Heart right ventricle (tissue), 16 donors: Measurements from ENCODE around the gene RIN1. TPM values are rescaled to one million over a fixed set of nuclear protein-coding genes. Genes with fewer than 3 reads are reported as not detected.

Experiments
- ATAC-seq, 8 donors: fragments of 200-7000 bp; cut with Tn5 transposase; one replicate each; pipeline ENCODE4 v1.9.1; 2020; ENCODE audit warnings: mild to moderate bottlenecking in 8 of 8, moderate library complexity in 8 of 8, moderate number of reproducible peaks in 1 of 8
- DNase-seq, 2 donors: peaks; one replicate each; pipeline ENCODE4 v3.0.0-alpha.2; 2020
- H3K27ac ChIP-seq, 10 donors: fragments of 200-600 bp; sonication (generic) in 2 of 10; one replicate each; pipeline versions ENCODE4 v1.5.0 to v1.8.0; 2020 to 2022; ENCODE audit warnings: mild to moderate bottlenecking in 3 of 10
- H3K27me3 ChIP-seq, 7 donors: fragments of 200-600 bp; one replicate each; pipeline ENCODE4 v1.8.0; 2021 to 2022; ENCODE audit warnings: mild to moderate bottlenecking in 2 of 7
- H3K36me3 ChIP-seq, 9 donors: fragments of 200-600 bp; sonication (generic) in 1 of 9; one replicate each; pipeline versions ENCODE4 v1.5.0 to v1.8.0; 2020 to 2022; ENCODE audit warnings: mild to moderate bottlenecking in 2 of 9
- H3K4me1 ChIP-seq, 9 donors: fragments of 200-600 bp; sonication (generic) in 1 of 9; one replicate each; pipeline versions ENCODE4 v1.5.0 to v1.8.0; 2020 to 2022; ENCODE audit warnings: mild to moderate bottlenecking in 4 of 9
- H3K4me3 ChIP-seq, 10 donors: fragments of 200-600 bp; sonication (generic) in 2 of 10; one replicate each; pipeline versions ENCODE4 v1.5.0 to v1.8.0; 2020 to 2022; ENCODE audit warnings: mild to moderate bottlenecking in 7 of 10, moderate library complexity in 2 of 10
- H3K9me3 ChIP-seq, 11 donors: fragments of 200-600 bp in 10 of 11; sonication (generic) in 2 of 11; one replicate each; pipeline versions ENCODE4 v1.5.0 to v1.8.0; 2013 to 2022; ENCODE audit warnings: mild to moderate bottlenecking in 2 of 11, control low read depth in 1 of 11, moderate library complexity in 1 of 11
- WGBS, 2 donors: extraction: QIAGEN DNeasy Blood & Tissue Kit; methylation state at CpG; one replicate each; pipeline ENCODE4 v1.1.7; 2013; ENCODE audit warnings: inconsistent platforms in 1 of 2; 5-methylcytosine and 5-hydroxymethylcytosine counted together
- intact Hi-C, 10 donors: fragments of 100-400 bp; cut with DNase I; formaldehyde crosslinking; loops; one replicate each; pipeline versions ENCODE4 v1.11.1 to v1.14.2; 2022
- polyA plus RNA-seq, 2 donors: library from polyadenylated mRNA; stranded (reverse); fragments of 200-250 nt; gene quantifications; one replicate each; pipeline ENCODE4 v1.2.3, GENCODE V29; 2013
- total RNA-seq, 10 donors: library from RNA; stranded (reverse); fragmentation: NEBNext Ultra II Directional in 3 of 10; extraction: Animal tissue kit (Norgen Biotek cat#: 25700) in 3 of 10; gene quantifications; one replicate each; pipeline versions ENCODE4 v1.2.1 to v1.2.4, GENCODE V29; 2021 to 2023
- TF ChIP-seq, protein P1 (sequence below), 9 donors: fragments of 200-600 bp; sonication (generic) in 2 of 9; IDR thresholded peaks; one replicate each; pipeline versions ENCODE4 v1.5.0 to v1.8.0; 2021 to 2022; ENCODE audit warnings: antibody characterized with exemption in 9 of 9, mild to moderate bottlenecking in 5 of 9, moderate library complexity in 1 of 9
- donor health status: Arrhythmogenic right ventricular cardiomyopathy.
- donor health status: ischemic (EF 13 %, LVEDD 7.1; RV severe dilation, severe dysfunction).
- donor health status: healthy with polysubstance abuse.
- donor health status: DM: no; HTN: yes; CAD: no.
- donor health status: DM: no; HTN: no; CAD: no.
- donor health status: ischemic (EF 25% LVEDD 6.9; RV normal size, moderate dysfunction).
- donor health status: ischemic (EF 25% LVEDD 5.7; RV mildly dilated, moderate dysfunction).
- donor health status: healthy.
- donor health status: DM: yes; HTN: yes; CAD: no.
- donor health status: Ischemic cardiomyopathy.
- donor health status: ischemic (EF 35%, LVEDD 5.7; RV mildly dilated, moderate dysfunction).
- donor health status: nonischemic (EF 11% LVEDD 7.7; RV severe dilation, severe dysfunction).
- donor health status: DM: yes; HTN: yes; CAD: no.
- donor health status: PGD.
- donor health status: ischemic (EF 29% LVEDD 5.4; RV normal size, mild dysfunction).
- donor health status: nonischemic (EF 23%, LVEDD 6.1; RV moderate dilation, normal function).

The RIN1 gene
- total and polyA plus RNA-seq, 12 donors = 0.81 to 10.8 (median 1.9) TPM

- intact Hi-C loops = no loop called here
- Histone ChIP-seq H3K36me3 (peaks cover 2 to 73% (median 31%) of the 10 kb centered on the region in 9 donors), H3K9me3 (no peaks in the 10 kb centered on the region), H3K4me1 (peaks cover 14 to 35% (median 30%) of the 10 kb centered on the region in 9 donors), H3K27me3 (no peaks in the 10 kb centered on the region), H3K27ac (no peak overlapping the region), H3K4me3 (no peak overlapping the region)
- no peak for DNase-seq
- TF ChIP-seq, protein P1, sequence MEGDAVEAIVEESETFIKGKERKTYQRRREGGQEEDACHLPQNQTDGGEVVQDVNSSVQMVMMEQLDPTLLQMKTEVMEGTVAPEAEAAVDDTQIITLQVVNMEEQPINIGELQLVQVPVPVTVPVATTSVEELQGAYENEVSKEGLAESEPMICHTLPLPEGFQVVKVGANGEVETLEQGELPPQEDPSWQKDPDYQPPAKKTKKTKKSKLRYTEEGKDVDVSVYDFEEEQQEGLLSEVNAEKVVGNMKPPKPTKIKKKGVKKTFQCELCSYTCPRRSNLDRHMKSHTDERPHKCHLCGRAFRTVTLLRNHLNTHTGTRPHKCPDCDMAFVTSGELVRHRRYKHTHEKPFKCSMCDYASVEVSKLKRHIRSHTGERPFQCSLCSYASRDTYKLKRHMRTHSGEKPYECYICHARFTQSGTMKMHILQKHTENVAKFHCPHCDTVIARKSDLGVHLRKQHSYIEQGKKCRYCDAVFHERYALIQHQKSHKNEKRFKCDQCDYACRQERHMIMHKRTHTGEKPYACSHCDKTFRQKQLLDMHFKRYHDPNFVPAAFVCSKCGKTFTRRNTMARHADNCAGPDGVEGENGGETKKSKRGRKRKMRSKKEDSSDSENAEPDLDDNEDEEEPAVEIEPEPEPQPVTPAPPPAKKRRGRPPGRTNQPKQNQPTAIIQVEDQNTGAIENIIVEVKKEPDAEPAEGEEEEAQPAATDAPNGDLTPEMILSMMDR (IDR thresholded peaks at IDR 0.05) = no peak
- 85% methylated on average over 17 of the region's 17 CpGs for WGBS, 2 donors
- no peak for ATAC-seq
These were observed 2.3 kb upstream of the RIN1 start for GRCh38 chr11:66338276-66339161.

GRCh38 chr11:66337103-66337899, 1.1 kb upstream of the RIN1 start:
- no peaks in the 10 kb centered on the region for H3K9me3 ChIP-seq
- H3K36me3 ChIP-seq = peaks cover 2 to 79% (median 31%) of the 10 kb centered on the region in 9 donors
- TF ChIP-seq, protein P1 (IDR thresholded peaks at IDR 0.05) = no peak
- H3K4me3 ChIP-seq = no peak overlapping the region
- no peaks in the 10 kb centered on the region for H3K27me3 ChIP-seq
- DNase-seq = no peak
- ATAC-seq = peak in 2 of 8 donors; percentile 1 to 9
- intact Hi-C loops = no loop called here
- peak overlapping the region in 6 of 10 donors; percentile 76 to 88 (median 82) for H3K27ac ChIP-seq
- WGBS, 2 donors = 69 to 73% methylated on average over 18 of the region's 18 CpGs
- peaks cover 14 to 31% (median 24%) of the 10 kb centered on the region in 9 donors for H3K4me1 ChIP-seq

- 8 to 12% methylated on average over 35 of the region's 35 CpGs for WGBS, 2 donors
- peak overlapping the region in 9 of 10 donors; percentile 71 to 88 (median 82) for H3K27ac ChIP-seq
- no peaks in the 10 kb centered on the region for H3K9me3 ChIP-seq
- TF ChIP-seq, protein P1 (IDR thresholded peaks at IDR 0.05) = no peak
- peaks cover 0 to 68% (median 20%) of the 10 kb centered on the region in 9 donors for H3K36me3 ChIP-seq
- no peak for DNase-seq
- intact Hi-C loops = no loop called here
- peak; percentile 29 to 71 (median 35) for ATAC-seq
- no peaks in the 10 kb centered on the region for H3K27me3 ChIP-seq
- peak overlapping the region; percentile 48 to 72 (median 66) for H3K4me3 ChIP-seq
- peaks cover 14 to 31% (median 24%) of the 10 kb centered on the region in 9 donors for H3K4me1 ChIP-seq
These were observed 552 bp downstream of the RIN1 start for GRCh38 chr11:66335531-66336233.
